BE2C (cell line): ENCODE measurements around the gene VWA1.

ENCODE experiments used
- DNase-seq: peaks from one replicate; pipeline ENCODE4 v3.0.0-alpha.2; 2020
- H3K27me3 ChIP-seq: fragments of 250-450 bp; sonication (Bioruptor Pico); 2 replicates; pipeline ENCODE4 v1.5.1; 2020; ENCODE audit warnings: mild to moderate bottlenecking
- H3K36me3 ChIP-seq: fragments of 250-450 bp; sonication (Bioruptor Pico); 2 replicates; pipeline ENCODE4 v1.5.1; 2020; ENCODE audit warnings: mild to moderate bottlenecking
- H3K4me1 ChIP-seq: fragments of 250-450 bp; sonication (Bioruptor Pico); 2 replicates; pipeline ENCODE4 v1.5.1; 2020
- H3K4me3 ChIP-seq: 2 replicates; pipeline ENCODE4 v1.5.1; 2011; ENCODE audit warnings: low read depth, low read length
- H3K9me3 ChIP-seq: fragments of 250-450 bp; sonication (Bioruptor Pico); 2 replicates; pipeline ENCODE4 v1.5.1; 2020
- CTCF ChIP-seq: IDR thresholded peaks from 2 replicates; pipeline ENCODE4 v1.5.1; 2012; ENCODE audit warnings: mild to moderate bottlenecking, low read depth, low read length

Gene VWA1

GRCh38 chr1:1437904-1438376 lies 2.5 kb downstream of the VWA1 start:
- peaks cover 25% of the 10 kb centered on the region for H3K4me1 ChIP-seq
- no peaks in the 10 kb centered on the region for H3K27me3 ChIP-seq
- DNase-seq: peak; percentile 38
- TF ChIP-seq CTCF: no peak
- no peaks in the 10 kb centered on the region for H3K9me3 ChIP-seq
- H3K36me3 ChIP-seq: no peaks in the 10 kb centered on the region
- no peak overlapping the region for H3K4me3 ChIP-seq

- no peak for TF ChIP-seq CTCF
- no peaks in the 10 kb centered on the region for H3K36me3 ChIP-seq
- H3K27me3 ChIP-seq: no peaks in the 10 kb centered on the region
- H3K9me3 ChIP-seq: no peaks in the 10 kb centered on the region
- DNase-seq: no peak
- H3K4me1 ChIP-seq: peaks cover 17% of the 10 kb centered on the region
- no peak overlapping the region for H3K4me3 ChIP-seq
Measured at GRCh38 chr1:1438531-1439381, 3.3 kb downstream of the VWA1 start.

- TF ChIP-seq CTCF: no peak
- Histone ChIP-seq H3K4me1 (peaks cover 9% of the 10 kb centered on the region; the same call in 1 of the 2 replicates), H3K27me3 (no peaks in the 10 kb centered on the region), H3K36me3 (no peaks in the 10 kb centered on the region), H3K9me3 (no peaks in the 10 kb centered on the region), H3K4me3 (no peak overlapping the region)
- no peak for DNase-seq
Measured at GRCh38 chr1:1439546-1440261, 4.2 kb downstream of the VWA1 start.

GRCh38 chr1:1440262-1441001 lies 4.9 kb downstream of the VWA1 start:
- Histone ChIP-seq H3K27me3 (no peaks in the 10 kb centered on the region), H3K9me3 (no peaks in the 10 kb centered on the region), H3K36me3 (no peaks in the 10 kb centered on the region), H3K4me3 (no peak overlapping the region), H3K4me1 (peaks cover 2% of the 10 kb centered on the region; the same call in 1 of the 2 replicates)
- TF ChIP-seq CTCF: no peak
- no peak for DNase-seq

- H3K9me3 ChIP-seq: no peaks in the 10 kb centered on the region
- TF ChIP-seq CTCF: peak; percentile 95
- DNase-seq: peak; percentile 83
Measured at GRCh38 chr1:1441002-1441888, 5.8 kb downstream of the VWA1 start.

More at GRCh38 chr1:1441002-1441888, 5.8 kb downstream of the VWA1 start:
- Histone ChIP-seq H3K4me1 (peaks cover 2% of the 10 kb centered on the region; the same call in 1 of the 2 replicates), H3K4me3 (no peak overlapping the region), H3K27me3 (no peaks in the 10 kb centered on the region), H3K36me3 (no peaks in the 10 kb centered on the region)
